Raji (cell line): ENCODE data around the gene SLAMF8.

ENCODE experiments used
- POLR2A ChIP-seq: IDR thresholded peaks from 2 replicates; pipeline ENCODE4 v1.6.1; 2011; ENCODE audit warnings: low read depth, low read length, control low read depth; ENCODE audit not compliant: insufficient read depth

SLAMF8 gene

GRCh38 chr1:159826441-159827101 is at the start of gene SLAMF8:
Gene SLAMF8, plus strand, starts transcription at chr1:159826873. Its CDS starts 26 bp downstream, at chr1:159826899.
- no peak for TF ChIP-seq POLR2A

DNA sequence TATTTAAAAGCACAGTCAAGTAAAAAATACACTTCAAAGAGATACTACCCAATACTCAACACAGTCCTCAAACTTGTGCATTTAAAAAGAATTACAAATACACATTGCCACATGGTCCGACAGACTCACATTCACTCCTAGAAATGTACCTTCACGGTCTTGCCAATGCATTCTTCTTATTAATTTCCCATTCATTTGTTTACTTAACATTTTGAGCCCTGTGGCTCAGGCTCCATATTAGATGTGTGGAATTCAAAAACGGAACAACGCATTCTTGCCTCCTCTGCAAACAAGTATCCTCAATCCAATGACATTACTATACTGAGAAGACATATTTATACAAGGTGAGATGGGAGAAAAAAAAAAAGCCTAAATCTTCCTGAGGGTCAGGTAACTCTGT is 48.4 kb upstream of the SLAMF8 start:
- TF ChIP-seq POLR2A: no peak

DNA sequence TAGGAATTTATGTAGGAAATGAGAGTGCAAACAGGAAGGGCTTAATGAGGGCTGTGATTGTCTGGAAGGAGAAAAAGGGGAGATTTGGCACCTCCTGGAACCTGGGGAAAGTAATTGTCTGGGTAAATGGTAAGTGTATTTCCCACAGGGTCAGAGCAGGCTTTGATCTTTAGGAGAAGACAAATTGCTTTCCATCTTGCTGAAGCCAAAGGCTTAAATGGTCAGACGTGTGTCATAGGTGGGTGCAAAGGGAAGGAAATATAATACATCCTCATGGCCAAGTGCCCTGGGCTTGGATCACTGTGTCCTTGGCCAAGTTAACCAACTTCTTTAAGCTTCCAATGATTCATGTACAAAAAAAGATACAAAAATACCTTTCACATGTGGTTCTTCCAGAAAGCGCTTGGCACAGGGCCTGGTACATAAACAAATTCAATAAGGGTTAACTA is 47.2 kb upstream of the SLAMF8 start:
- TF ChIP-seq POLR2A: no peak

DNA sequence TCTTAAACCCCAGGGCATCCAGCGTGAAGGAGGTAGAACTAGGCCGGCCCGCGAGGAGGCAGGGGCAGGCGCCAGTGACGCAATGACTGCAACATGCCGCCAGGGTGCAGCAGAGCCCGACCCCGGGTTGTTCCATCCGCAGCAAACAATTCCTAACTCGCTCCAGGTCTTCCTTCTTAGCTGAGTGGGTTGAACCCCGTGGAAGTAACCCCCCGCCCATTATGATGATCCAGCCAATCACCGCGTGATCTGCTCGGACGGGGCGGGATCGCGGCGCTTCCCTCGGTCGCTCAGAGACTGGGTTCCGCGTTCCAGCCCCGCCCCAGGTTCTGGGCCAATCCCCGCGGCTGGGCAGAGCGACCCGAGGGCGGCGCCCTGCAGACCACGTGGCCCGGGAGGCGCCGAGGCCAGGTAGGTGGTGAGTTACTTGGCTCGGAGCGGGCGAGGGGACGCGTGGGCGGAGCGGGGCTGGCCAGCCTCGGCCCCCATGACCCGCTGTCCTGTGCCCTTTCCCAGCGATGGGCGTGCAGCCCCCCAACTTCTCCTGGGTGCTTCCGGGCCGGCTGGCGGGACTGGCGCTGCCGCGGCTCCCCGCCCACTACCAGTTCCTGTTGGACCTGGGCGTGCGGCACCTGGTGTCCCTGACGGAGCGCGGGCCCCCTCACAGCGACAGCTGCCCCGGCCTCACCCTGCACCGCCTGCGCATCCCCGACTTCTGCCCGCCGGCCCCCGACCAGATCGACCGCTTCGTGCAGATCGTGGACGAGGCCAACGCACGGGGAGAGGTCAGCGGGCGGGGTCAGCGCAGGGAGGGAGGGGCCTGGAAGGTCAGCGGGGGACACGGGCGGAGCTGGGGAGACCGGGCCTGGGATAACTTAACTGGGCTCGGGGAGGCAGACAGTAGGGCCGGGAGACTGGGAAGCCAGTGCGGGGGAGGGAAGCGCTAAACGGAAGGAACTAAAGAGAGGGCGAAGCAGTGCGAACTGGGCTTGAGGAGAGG is 45.8 kb upstream of the SLAMF8 start, which contains the start of gene DUSP23:
Gene DUSP23 (plus strand): TSS at position 380 of the 1,000 bp plus-strand sequence. CDS start 139 bp downstream, at position 519.
- TF ChIP-seq POLR2A: no peak

GRCh38 chr1:159781992-159782391 is 44.7 kb upstream of the SLAMF8 start:
- no peak for TF ChIP-seq POLR2A

- TF ChIP-seq POLR2A: no peak
Observed at GRCh38 chr1:159783724-159784123, 42.9 kb upstream of the SLAMF8 start.

GRCh38 chr1:159786465-159786864 is 40.2 kb upstream of the SLAMF8 start:
- TF ChIP-seq POLR2A: no peak

GRCh38 chr1:159786966-159787365 is 39.7 kb upstream of the SLAMF8 start:
- no peak for TF ChIP-seq POLR2A

DNA sequence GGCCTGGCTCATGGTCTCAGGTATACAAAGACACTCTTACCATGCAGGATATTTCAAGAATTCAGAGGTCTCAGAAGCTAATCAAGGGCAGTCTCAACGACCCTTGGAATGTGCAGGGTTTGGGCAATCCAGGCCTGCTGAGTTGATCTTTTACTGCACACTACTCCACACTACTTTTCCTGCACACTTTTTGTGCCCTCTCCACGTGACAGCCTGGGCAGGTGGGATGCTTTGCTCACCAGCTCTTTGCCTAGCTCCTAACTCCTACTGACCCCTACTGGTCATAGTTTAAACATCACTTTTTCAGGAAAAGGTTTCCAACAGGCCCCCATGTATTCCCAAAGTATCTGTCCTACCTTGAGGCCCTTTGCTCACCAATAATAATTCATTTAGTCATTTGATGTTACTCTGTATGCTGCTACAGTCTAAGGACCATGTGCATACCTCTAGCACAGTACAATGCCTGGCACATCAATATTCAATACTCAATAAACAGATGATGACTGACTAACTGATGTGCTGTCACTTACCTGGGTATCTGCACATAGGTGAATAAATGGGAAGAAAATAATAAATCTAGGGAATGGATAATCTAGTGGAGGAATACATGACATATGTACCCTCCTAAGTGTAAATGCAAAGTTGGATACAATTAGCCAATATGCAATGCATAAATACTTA is 36.3 kb upstream of the SLAMF8 start:
- no peak for TF ChIP-seq POLR2A

GRCh38 chr1:159791031-159791430 is 35.6 kb upstream of the SLAMF8 start:
- no peak for TF ChIP-seq POLR2A

- no peak for TF ChIP-seq POLR2A
Observed at GRCh38 chr1:159791461-159791860, 35.2 kb upstream of the SLAMF8 start.

- TF ChIP-seq POLR2A: no peak
Observed at GRCh38 chr1:159795534-159795933, 31.1 kb upstream of the SLAMF8 start.

DNA sequence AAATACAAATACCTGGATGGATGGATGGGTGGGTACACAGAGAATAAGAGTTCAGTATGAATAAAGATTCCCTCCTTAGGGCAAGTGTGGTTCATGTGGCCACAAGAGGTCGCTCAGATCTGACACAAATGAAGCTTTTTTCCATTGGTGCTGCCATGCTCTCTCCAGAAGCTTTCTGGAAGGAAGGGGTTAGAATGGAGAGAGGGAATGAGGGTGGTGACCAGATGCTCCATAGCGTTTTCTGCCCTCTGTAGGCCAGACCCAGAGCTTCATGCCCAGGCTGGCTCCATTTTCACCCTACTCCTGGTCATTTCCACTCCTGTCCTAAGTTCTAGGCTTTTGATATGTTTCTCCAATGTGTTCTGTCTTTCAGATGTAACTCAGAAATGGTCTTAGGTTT is 27.8 kb upstream of the SLAMF8 start:
- TF ChIP-seq POLR2A: no peak

DNA sequence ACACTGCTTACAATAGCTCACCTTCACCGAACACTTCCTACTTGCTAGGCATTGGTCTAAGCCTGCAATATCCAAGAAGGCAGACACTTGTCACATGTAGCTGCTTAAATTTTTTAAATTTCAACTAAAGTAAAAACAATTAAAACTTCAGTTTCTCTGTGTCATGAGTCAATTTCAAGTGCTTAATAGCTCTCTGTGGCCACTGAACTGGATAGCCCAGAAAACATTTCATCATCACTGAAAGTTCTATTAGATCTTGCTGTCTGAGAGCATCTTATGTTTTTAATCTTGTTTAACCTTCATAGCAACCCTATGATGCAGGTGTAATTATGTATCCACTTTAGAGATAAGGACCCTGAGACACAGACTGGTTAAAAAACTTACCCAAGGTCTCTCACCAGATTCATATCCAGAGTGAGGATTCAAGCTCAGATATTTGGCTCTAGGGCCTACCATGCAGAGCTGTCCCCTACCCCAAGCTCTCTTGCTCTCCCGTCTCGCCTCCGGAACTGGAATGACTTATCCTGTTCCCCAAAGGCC is 27.2 kb upstream of the SLAMF8 start:
- TF ChIP-seq POLR2A: no peak
